Pulmonary artery endothelial cell (primary cell): ENCODE results near the gene EPB41L2. TPM values are rescaled to one million over a fixed set of nuclear protein-coding genes. Genes with fewer than 3 reads are reported as not detected.
"Not testable (repeated sequence)": the region's sequence is repeated elsewhere in the genome, so short reads cannot be mapped to it uniquely, and the experiment has no call there.

Source experiments
- DNase-seq: peaks from one replicate; pipeline ENCODE4 v3.0.0-alpha.2; 2011; ENCODE audit warnings: low read depth, low spot score
- total RNA-seq: library from RNA; depleted of rRNA; stranded (reverse); fragments of >200 nt; gene quantifications from 2 replicates; pipeline ENCODE4 v1.2.3, GENCODE V29; 2014

The EPB41L2 gene
- 66.4 and 74.7 TPM in 2 replicates for total RNA-seq

DNA sequence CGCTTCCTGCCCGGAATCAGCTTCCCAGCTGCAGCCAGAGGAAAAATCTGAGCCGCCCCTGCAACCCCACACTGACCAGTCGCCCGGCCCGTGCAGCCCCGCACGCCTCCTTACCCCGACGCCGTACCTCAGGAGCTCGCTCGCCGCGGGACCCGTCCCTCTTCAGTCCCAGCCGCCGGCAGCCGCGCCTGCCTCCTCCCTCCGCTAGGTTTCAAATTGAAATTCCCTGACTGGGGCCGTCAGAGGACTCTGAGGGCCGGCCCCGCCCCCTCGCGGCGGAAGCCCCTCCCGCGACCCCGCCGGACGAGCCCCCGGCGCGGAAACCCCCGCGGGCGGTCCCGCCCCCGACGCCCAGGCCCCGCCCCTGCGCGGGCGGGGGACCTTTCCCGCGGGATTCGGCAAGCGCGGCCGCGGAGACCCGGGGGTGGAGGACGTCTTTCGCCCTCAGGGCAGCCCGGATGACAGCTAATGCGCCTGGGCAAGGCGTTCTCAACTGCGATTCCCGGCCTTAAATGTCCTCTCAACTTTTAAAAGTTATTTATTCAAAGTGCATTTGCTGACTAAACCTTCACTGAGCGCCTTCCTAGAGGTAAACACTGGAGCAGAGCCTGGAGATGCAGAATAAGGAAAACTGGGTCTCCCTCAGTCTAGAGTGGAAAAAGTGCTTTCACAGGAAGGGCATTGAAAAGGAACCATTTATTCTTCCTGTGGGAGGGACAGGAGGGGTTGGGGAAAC is at the start of gene EPB41L2:
TSS of gene EPB41L2 (minus strand) at position 218 of the 736 bp plus-strand sequence. CDS start 106,760 bp downstream, outside the sequence.
- DNase-seq = peak; percentile 67

DNA sequence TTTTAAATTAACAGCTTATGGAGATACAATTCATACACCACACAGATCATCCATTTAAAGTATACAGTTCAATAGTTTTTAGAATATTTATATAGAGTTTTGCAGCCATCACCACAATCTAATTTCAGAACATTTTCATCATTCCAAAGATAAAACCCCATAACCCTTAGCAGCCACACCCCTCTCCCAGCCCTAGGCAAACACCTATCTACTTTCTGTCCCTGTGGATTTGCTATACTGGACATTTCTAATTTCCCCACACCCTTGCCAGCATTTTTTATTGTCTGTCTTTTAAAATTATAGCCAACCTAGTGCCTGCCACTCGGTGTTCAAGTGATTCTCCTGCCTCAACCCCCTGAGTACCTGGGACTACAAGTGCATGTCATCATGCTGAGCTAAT is 49.2 kb upstream of the EPB41L2 start:
- DNase-seq = no peak

GRCh38 chr6:131107151-131107550 is 44.1 kb upstream of the EPB41L2 start:
- DNase-seq = peak; percentile 70

- DNase-seq = no peak
Measured at GRCh38 chr6:131103901-131104300, 40.9 kb upstream of the EPB41L2 start.

DNA sequence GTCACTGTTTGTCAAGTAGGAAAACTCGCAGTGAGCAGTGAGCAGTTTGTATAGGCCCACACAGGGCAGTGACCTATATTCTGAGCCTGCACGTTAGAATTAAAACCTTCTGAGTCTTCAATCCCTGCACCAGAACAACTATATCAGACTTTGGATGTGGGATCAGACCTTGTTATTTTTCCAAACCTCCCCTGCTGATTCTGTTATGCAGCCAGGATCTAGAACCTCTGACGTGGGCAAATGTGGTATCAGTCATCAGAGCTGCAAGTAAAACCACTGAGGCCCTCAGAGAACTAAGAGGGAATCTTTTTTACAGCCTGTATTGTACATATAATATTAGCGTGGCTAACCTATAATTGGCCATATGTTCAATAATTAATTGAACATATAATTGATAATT is 40.3 kb upstream of the EPB41L2 start:
- DNase-seq = no peak

DNA sequence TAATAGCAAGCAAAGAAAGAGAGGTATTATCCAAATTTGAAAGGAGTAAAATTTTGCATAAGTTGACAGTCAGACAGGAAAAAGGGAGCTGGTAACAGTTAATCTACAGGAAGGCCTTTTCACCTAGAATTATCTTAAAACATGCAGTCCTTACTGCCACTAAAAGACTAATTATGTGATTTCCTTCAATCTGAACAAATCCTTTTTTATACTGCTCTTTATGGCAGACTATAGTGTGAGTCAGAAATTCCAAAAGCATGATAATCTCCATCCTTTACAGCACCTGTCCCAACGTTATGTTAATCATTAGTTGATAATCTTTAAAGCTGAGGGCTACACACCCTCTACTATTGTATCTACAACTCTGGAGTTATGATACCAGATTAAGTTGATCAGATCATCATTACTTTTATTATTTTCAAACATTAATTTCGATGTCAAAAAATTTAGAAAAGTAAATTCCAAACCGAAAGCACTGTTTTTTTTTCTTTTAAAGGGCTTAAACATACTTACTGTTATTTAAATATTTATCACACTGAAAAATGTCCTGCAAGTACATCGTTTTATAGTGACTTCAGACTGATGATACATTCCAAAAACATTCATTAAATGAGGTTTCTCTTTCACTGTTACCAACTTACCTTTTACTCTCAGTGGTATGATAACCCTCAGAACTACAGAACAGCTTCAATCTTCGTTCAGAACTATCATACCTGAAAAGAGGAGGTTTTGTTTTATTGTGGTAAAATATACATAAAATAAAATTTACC is 39.1 kb upstream of the EPB41L2 start:
- DNase-seq = peak; percentile 26

DNA sequence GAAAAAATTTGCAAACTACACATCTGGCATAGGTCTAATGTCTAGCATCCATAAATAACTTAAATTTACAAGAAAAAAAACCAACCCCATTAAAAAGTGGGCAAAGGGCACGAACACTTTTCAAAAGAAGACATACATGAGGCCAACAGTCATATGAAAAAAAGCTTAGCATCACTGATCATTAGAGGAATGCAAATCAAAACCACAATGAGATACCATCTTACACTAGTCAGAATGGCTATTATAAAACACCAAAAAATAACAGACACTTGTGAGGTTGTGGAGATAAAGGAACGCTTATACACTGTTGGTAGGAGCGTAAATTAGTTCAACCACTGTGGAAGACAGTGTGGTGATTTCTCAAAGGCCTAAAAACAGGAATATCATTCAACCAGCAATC is 33.7 kb upstream of the EPB41L2 start:
- no peak for DNase-seq

DNA sequence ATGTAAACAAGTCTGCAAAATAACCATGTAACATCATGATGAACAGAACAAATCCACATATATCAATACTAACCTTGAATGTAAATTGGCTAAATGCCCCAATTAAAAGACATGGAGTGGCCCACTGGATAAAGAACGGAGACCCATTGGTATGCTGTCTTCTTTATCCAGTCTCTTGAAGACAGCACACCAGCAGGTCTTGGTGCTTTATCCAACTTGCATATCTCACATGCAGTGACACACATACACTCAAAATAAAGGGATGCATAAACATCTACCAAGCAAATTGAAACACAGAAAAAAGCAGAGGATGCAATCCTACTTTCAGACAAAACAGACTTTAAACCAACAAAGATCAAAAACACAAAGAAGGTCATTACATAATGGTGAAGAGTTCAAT is 30.3 kb upstream of the EPB41L2 start:
- DNase-seq = no peak

DNA sequence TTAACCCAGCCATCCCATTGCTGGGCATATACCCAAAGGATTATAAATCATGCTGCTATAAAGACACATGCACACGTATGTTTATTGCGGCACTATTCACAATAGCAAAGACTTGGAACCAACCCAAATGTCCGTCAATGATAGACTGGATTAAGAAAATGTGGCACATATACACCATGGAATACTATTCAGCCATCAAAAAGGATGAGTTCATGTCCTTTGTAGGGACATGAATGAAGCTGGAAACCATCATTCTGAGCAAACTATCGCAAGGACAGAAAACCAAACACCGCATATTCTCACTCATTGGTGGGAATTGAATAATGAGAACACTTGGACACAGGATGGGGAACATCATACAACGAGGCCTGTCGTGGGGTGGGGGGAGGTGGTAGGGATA is 28.9 kb upstream of the EPB41L2 start:
- not testable (repeated sequence) for DNase-seq

DNA sequence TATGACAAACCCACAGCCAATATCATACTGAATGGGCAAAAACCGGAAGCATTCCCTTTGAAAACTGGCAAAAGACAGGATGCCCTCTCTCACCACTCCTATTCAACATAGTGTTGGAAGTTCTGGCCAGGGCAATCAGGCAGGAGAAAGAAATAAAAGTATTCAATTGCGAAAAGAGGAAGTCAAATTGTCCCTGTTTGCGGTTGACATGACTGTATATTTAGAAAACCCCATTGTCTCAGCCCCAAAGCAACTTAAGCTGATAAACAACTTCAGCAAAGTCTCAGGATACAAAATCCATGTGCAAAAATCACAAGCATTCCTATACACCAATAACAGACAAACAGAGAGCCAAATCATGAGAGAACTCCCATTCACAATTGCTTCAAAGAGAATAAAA is 27.3 kb upstream of the EPB41L2 start:
- not testable (repeated sequence) for DNase-seq

- no peak for DNase-seq
Measured at GRCh38 chr6:131084982-131085381, 21.9 kb upstream of the EPB41L2 start.

DNA sequence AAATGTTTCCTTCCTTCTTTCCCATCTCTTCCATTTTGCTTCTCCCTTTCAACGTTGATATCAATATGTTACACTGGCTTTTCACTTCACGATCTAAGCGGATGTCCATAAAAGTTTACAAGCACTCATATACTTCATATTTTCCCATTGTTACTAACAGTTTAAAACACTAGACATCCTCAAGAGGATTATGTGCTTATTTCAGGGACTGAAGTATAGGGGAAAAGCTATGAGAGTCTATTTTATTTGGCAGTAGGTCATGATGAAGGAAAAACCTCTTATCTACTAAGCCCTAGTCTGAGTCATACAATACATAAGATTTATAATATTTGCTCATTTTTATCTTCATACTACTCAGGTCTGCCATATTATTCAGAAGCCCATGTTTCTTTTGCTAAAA is 20.6 kb upstream of the EPB41L2 start:
- DNase-seq = no peak

DNA sequence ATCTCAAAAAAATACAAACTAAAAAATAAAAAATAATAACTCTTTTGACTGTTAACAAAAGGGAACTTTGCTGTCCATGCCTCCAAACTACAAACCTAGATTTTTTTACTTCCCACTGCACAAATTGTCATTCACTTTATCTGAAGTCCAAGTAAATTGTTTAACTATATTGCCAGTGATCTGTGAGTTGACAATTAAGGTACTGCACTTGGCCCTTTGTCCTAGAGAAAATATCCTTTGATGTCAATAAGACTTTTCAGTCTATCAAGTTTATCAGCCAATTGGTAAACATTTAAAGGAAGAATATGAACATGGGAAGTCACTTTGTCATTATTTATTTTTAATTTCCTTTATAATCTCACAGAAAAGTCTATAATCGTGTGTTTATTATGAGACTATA is 19.3 kb upstream of the EPB41L2 start:
- DNase-seq = no peak

GRCh38 chr6:131080084-131080483 is 17.0 kb upstream of the EPB41L2 start:
- no peak for DNase-seq

DNA sequence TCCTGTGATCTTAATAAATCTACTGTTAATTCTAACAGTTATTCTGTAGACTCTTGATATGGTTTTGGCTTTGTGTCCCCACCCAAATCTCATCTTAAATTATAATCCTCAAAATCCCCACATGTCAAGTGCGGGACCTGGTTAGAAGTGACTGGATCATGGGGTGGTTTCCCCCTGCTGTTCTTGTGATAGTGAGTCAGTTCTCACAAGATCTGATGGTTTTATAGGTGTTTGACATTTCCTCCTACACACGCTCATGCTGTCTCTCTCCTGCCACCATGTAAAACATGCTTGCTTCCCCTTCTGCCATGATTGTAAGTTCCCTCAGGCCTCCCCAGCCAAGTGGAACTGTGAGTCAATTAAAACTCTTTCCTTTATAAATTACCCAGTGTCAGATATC is 10.5 kb upstream of the EPB41L2 start:
- no peak for DNase-seq

- peak; percentile 13 for DNase-seq
Measured at GRCh38 chr6:131070061-131070460, 7.0 kb upstream of the EPB41L2 start.

- DNase-seq = no peak
Measured at GRCh38 chr6:131068165-131068564, 5.1 kb upstream of the EPB41L2 start.

GRCh38 chr6:131067521-131067920 is 4.5 kb upstream of the EPB41L2 start:
- DNase-seq = no peak

DNA sequence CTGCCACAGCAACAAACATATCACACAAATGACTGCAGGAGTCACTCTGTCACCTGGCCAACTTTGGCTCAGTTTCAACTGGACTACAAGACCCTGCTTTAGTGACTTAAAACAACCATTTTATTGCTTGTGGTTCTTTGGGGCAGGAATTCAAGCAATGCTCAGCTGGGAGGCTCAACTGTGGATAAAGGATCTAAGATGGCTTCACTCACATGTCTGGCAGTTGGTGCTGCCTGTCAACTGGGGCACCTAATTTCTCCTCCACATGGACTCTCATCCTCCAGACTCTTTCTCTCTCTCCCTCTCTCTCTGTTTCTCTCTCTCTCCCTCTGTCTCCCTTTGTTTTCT is 2.8 kb upstream of the EPB41L2 start:
- DNase-seq = no peak

- no peak for DNase-seq
Measured at GRCh38 chr6:131065112-131065823, 2.2 kb upstream of the EPB41L2 start.

DNA sequence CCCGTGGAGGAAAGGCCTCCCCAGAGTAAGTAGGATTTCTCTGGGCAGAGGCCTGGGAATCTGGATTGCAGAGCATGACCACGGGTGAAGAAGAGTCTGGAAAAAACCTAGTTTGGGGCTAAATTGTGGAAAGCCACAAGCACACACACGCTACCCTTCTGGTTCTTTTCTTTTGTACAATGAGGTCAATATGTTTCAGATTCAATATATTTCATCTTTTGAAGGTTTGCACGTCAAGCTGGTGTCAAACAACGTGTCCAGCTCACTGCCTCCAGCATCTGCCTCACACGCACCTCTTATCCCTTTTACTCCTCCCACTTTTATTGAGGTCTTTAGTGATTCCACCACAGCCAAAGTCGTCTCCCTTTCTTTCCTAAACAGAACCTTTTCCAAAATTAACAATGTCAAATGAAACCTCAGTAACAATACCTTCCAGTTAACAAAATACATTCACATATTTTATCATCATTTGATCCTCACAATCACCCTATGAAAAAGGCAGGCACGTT is 773 bp upstream of the EPB41L2 start:
- DNase-seq = no peak
